HG03175 (cell line): Measurements from ENCODE around the gene SPATS2L.

Experiments used
- ATAC-seq: cut with Tn5 transposase; IDR thresholded peaks from one replicate; pipeline ENCODE4 v1.9.1; 2021; ENCODE audit warnings: mild to moderate bottlenecking, moderate library complexity; ENCODE audit not compliant: unreplicated experiment

Gene SPATS2L

GRCh38 chr2:200345975-200346374 lies 39.5 kb downstream of the SPATS2L start:
- no peak for ATAC-seq

GRCh38 chr2:200347301-200347700 lies 40.8 kb downstream of the SPATS2L start:
- ATAC-seq: no peak

- ATAC-seq: no peak
These were observed 42.5 kb downstream of the SPATS2L start for GRCh38 chr2:200348897-200349563.

- ATAC-seq: no peak
These were observed 43.4 kb downstream of the SPATS2L start for GRCh38 chr2:200349868-200350267.

- no peak for ATAC-seq
These were observed 44.4 kb downstream of the SPATS2L start for GRCh38 chr2:200350850-200351285.

GRCh38 chr2:200351815-200352214 lies 45.3 kb downstream of the SPATS2L start:
- ATAC-seq: no peak

- ATAC-seq: no peak
These were observed 46.1 kb downstream of the SPATS2L start for GRCh38 chr2:200352636-200353035.

GRCh38 chr2:200353120-200353519 lies 46.6 kb downstream of the SPATS2L start:
- ATAC-seq: no peak

GRCh38 chr2:200353874-200354273 lies 47.4 kb downstream of the SPATS2L start:
- no peak for ATAC-seq

- ATAC-seq: no peak
These were observed 48.6 kb downstream of the SPATS2L start for GRCh38 chr2:200354833-200355751.

GRCh38 chr2:200356321-200356720 lies 49.8 kb downstream of the SPATS2L start:
- no peak for ATAC-seq

GRCh38 chr2:200356857-200357384 lies 50.4 kb downstream of the SPATS2L start:
- ATAC-seq: no peak

- no peak for ATAC-seq
These were observed 51.4 kb downstream of the SPATS2L start for GRCh38 chr2:200357845-200358244.

- ATAC-seq: no peak
These were observed 53.1 kb downstream of the SPATS2L start for GRCh38 chr2:200359552-200359951.

- no peak for ATAC-seq
These were observed 53.9 kb downstream of the SPATS2L start for GRCh38 chr2:200360364-200360763.

GRCh38 chr2:200362202-200362917 lies 55.9 kb downstream of the SPATS2L start:
- ATAC-seq: no peak

- ATAC-seq: no peak
These were observed 56.8 kb downstream of the SPATS2L start for GRCh38 chr2:200363279-200363678.

- ATAC-seq: no peak
These were observed 57.6 kb downstream of the SPATS2L start for GRCh38 chr2:200364142-200364541.

GRCh38 chr2:200364620-200365019 lies 58.1 kb downstream of the SPATS2L start:
- no peak for ATAC-seq

- no peak for ATAC-seq
These were observed 58.7 kb downstream of the SPATS2L start for GRCh38 chr2:200365209-200365608.

- no peak for ATAC-seq
These were observed 60.7 kb downstream of the SPATS2L start for GRCh38 chr2:200367155-200367554.
